PC-3 (cell line): ENCODE measurements around the gene TRIM33. TPM values are rescaled to one million over a fixed set of nuclear protein-coding genes. Genes with fewer than 3 reads are reported as not detected.
A peak's percentile ranks its signal among the peaks of the same experiment; 100 is the strongest.

Source experiments
- ATAC-seq: fragments of 200-7000 bp; cut with Tn5 transposase; 2 replicates; pipeline ENCODE4 v1.9.1; 2020; ENCODE audit warnings: mild to moderate bottlenecking, moderate library complexity
- BruUV-seq: library from RNA; stranded (reverse); fragments of 400-500 nt; replicated peaks from 2 replicates; lab custom pipeline; 2021; lab: Mats Ljungman, UMichigan
- CTCF ChIA-PET: fragments of 300-600 bp; sonication (Branson Sonifier 250); formaldehyde crosslinking; loops from one replicate; lab custom pipeline; 2022; ENCODE audit warnings: antibody characterized with exemption; lab: Charles Lee
- POLR2A ChIA-PET: fragments of 300-600 bp; sonication (Branson Sonifier 250); formaldehyde crosslinking; loops from one replicate; lab custom pipeline; 2022; ENCODE audit warnings: antibody characterized with exemption; ENCODE audit not compliant: unreplicated experiment; lab: Charles Lee
- DNase-seq: peaks from one replicate; pipeline ENCODE4 v3.0.0-alpha.2; 2015
- H2AFZ ChIP-seq: fragments of 300-600 bp; sonication (generic); 2 replicates; pipeline ENCODE4 v1.6.0; 2016; ENCODE audit warnings: antibody characterized with exemption, low read length
- H3F3A ChIP-seq: fragments of 300-600 bp; sonication (generic); one replicate; pipeline ENCODE4 v1.6.0; 2017; ENCODE audit warnings: antibody characterized with exemption, low read length, control low read depth, mild to moderate bottlenecking; ENCODE audit not compliant: unreplicated experiment
- H3K27ac ChIP-seq: fragments of 300-600 bp; sonication (generic); 2 replicates; pipeline ENCODE4 v1.5.1; 2016; ENCODE audit warnings: mild to moderate bottlenecking, low read length
- H3K27me3 ChIP-seq: fragments of 300-600 bp; sonication (generic); 2 replicates; pipeline ENCODE4 v1.6.1; 2016; ENCODE audit warnings: low read length, mixed read lengths
- H3K36me3 ChIP-seq: fragments of 300-600 bp; sonication (generic); 2 replicates; pipeline ENCODE4 v1.6.1; 2016; ENCODE audit warnings: low read depth, mixed run types, low read length, mixed read lengths
- H3K4me1 ChIP-seq: fragments of 300-600 bp; sonication (generic); 2 replicates; pipeline ENCODE4 v1.5.1; 2016; ENCODE audit warnings: low read length; ENCODE audit not compliant: insufficient read depth
- H3K4me2 ChIP-seq: fragments of 300-600 bp; sonication (generic); 2 replicates; pipeline ENCODE4 v1.6.0; 2016; ENCODE audit warnings: low read length
- H3K4me3 ChIP-seq: fragments of 300-600 bp; sonication (generic); 2 replicates; pipeline ENCODE4 v1.5.1; 2016; ENCODE audit warnings: mild to moderate bottlenecking, low read length, mixed read lengths
- H3K79me2 ChIP-seq: fragments of 300-600 bp; sonication (generic); 2 replicates; pipeline ENCODE4 v1.6.1; 2017; ENCODE audit warnings: low read length, mixed read lengths
- H3K9ac ChIP-seq: fragments of 300-600 bp; sonication (generic); 2 replicates; pipeline ENCODE4 v1.6.0; 2016; ENCODE audit warnings: mild to moderate bottlenecking, low read length
- H3K9me2 ChIP-seq: fragments of 300-600 bp; sonication (generic); replicated peaks from 2 replicates; pipeline ENCODE4 v1.6.1; 2016; ENCODE audit warnings: mixed run types, low read length, mixed read lengths
- H3K9me3 ChIP-seq: fragments of 300-600 bp; sonication (generic); 2 replicates; pipeline ENCODE4 v1.6.1; 2016; ENCODE audit warnings: low read length, mixed read lengths
- H4K20me1 ChIP-seq: fragments of 300-600 bp; sonication (generic); 2 replicates; pipeline ENCODE4 v1.6.1; 2016; ENCODE audit warnings: low read length, mixed read lengths
- EZH2 ChIP-seq: fragments of 300-600 bp; sonication (generic); IDR thresholded peaks from one replicate; pipeline ENCODE4 v1.6.1; 2017; ENCODE audit warnings: antibody characterized with exemption, mild to moderate bottlenecking, low read length; ENCODE audit not compliant: unreplicated experiment
- EZH2phosphoT487 ChIP-seq: fragments of 300-600 bp; sonication (generic); IDR thresholded peaks from 2 replicates; pipeline ENCODE4 v1.6.1; 2018; ENCODE audit warnings: mild to moderate bottlenecking, antibody characterized with exemption, low read length, borderline replicate concordance
- intact Hi-C: fragments of 100-400 bp; cut with micrococcal nuclease; formaldehyde crosslinking; loops from 2 replicates; pipeline ENCODE4 v1.9.0; 2023
- total RNA-seq: library from RNA; depleted of rRNA; stranded (reverse); fragments of >200 nt; gene quantifications from 2 replicates; pipeline ENCODE4 v1.2.3, GENCODE V29; 2014
- TF ChIP-seq, protein P1 (sequence below): fragments of 300-600 bp; sonication (generic); conservative IDR thresholded peaks from 2 replicates; pipeline ENCODE4 v1.5.1; 2017; ENCODE audit warnings: antibody characterized with exemption, low read depth, mild to moderate bottlenecking, low read length

The TRIM33 gene
- total RNA-seq, 1 experiment from 2014 or later: 36.7 TPM

DNA sequence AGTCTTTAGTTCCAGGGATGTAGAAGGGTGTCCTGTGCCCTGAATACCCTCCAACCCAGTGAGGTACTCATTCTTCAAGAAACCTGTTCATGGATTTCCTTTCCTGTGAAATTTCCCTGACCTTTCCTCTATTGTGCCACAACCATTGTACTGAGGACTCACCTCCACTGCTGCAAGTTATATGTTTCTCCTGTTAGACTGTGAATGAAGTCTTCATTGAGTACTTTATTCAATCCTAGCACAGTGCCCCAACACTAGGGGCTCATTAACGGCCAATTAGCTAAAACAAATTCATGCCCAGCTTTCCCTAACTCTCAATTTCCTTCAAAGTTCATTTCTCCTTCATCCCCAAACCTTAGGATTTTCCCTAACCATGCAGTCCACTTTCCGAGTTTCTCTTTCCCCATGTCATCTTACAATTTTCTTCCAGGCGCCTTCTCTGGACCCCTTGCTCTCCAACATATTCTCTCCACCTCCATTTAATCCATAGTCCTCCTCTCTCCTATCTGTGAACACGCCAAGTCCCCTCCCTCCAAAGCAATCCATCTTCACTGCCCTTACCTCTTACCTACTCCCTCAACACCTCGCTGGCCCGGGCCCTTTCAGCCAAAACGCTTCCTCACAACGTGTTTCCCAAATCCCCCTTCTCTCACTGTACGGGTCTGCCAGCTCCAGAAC is 1.3 kb downstream of the TRIM33 start:
- Histone ChIP-seq H3K4me1 (peaks cover 21% of the 10 kb centered on the region), H3K4me3 (peak overlapping the region; percentile 90), H3K36me3 (peaks cover 3% of the 10 kb centered on the region; the same call in 1 of the 2 replicates), H2AFZ (peak overlapping the region; percentile 50; the same call in 1 of the 2 replicates), H3K27ac (no peak overlapping the region), H3K79me2 (peaks cover 68% of the 10 kb centered on the region), H3K9me2 (no peaks in the 10 kb centered on the region), H3K4me2 (peak overlapping the region; percentile 88), H4K20me1 (peaks cover 26% of the 10 kb centered on the region), H3K9ac (peak overlapping the region; percentile 86), H3F3A (no peaks in the 10 kb centered on the region), H3K9me3 (no peaks in the 10 kb centered on the region), H3K27me3 (no peaks in the 10 kb centered on the region)
- ChIA-PET CTCF (interaction anchor here (0.6 kb wide), 1 partner anchor 20 kb away, joined by 3 read pairs; no protein-coding TSS in a partner anchor), POLR2A (interaction anchor here (0.8 kb wide), 1 partner anchor 579 kb away, joined by 3 read pairs; no protein-coding TSS in a partner anchor)
- ATAC-seq (peak; percentile 2; the same call in 1 of the 2 replicates), DNase-seq (peak; percentile 29)
- intact Hi-C loops: loop anchor here (2.0 to 10.0 kb wide), 3 partner anchors 42 to 163 kb away; no protein-coding TSS in a partner anchor
- TF ChIP-seq EZH2phosphoT487: no peak
- TF ChIP-seq EZH2: no peak
- TF ChIP-seq, protein P1, sequence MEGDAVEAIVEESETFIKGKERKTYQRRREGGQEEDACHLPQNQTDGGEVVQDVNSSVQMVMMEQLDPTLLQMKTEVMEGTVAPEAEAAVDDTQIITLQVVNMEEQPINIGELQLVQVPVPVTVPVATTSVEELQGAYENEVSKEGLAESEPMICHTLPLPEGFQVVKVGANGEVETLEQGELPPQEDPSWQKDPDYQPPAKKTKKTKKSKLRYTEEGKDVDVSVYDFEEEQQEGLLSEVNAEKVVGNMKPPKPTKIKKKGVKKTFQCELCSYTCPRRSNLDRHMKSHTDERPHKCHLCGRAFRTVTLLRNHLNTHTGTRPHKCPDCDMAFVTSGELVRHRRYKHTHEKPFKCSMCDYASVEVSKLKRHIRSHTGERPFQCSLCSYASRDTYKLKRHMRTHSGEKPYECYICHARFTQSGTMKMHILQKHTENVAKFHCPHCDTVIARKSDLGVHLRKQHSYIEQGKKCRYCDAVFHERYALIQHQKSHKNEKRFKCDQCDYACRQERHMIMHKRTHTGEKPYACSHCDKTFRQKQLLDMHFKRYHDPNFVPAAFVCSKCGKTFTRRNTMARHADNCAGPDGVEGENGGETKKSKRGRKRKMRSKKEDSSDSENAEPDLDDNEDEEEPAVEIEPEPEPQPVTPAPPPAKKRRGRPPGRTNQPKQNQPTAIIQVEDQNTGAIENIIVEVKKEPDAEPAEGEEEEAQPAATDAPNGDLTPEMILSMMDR: no peak
- TSS peak; percentile 46 for BruUV-seq

DNA sequence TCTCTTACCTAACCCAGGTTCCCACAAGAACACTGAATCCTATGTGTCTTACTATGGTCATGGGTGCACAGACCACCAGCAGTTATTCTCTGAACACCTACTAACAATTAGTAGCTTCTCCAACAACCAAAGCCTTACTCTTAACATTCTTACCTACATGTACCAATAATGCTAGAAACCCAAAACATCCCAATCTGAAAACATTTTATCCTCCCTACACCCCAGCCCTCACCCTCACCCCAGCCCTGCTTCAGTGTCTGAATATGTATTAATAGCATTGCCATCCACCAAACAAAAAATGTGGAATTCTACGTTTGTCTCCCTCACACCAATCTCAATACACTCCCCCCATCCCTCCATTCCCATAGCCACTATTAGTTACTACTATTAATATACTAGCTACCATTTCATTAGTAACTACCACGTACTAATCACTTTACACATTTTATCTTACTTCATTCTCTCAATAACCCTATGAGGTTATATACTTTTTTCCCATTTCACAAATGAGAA is 2.6 kb downstream of the TRIM33 start:
- intact Hi-C loops: loop anchor here (5.0 to 10.0 kb wide), 2 partner anchors 41 to 94 kb away; no protein-coding TSS in a partner anchor
- H3K9me3 ChIP-seq: no peaks in the 10 kb centered on the region
- DNase-seq (no peak), ATAC-seq (no peak)
- H2AFZ ChIP-seq: no peak overlapping the region
- TF ChIP-seq EZH2: no peak
- no peak for TF ChIP-seq EZH2phosphoT487
- TF ChIP-seq, protein P1: no peak
- H3K4me2 ChIP-seq: peak overlapping the region; percentile 88
- no peaks in the 10 kb centered on the region for H3K9me2 ChIP-seq
- no peak overlapping the region for H3K27ac ChIP-seq
- H3K79me2 ChIP-seq: peaks cover 81% of the 10 kb centered on the region
- H3K9ac ChIP-seq: no peak overlapping the region
- H3K4me1 ChIP-seq: peaks cover 21% of the 10 kb centered on the region
- CTCF ChIA-PET: no interaction called here
- H3K4me3 ChIP-seq: peak overlapping the region; percentile 90
- peaks cover 26% of the 10 kb centered on the region for H4K20me1 ChIP-seq
- no peaks in the 10 kb centered on the region for H3K27me3 ChIP-seq
- POLR2A ChIA-PET: no interaction called here
- H3F3A ChIP-seq: no peaks in the 10 kb centered on the region
- H3K36me3 ChIP-seq: peaks cover 8% of the 10 kb centered on the region; the same call in 1 of the 2 replicates
- BruUV-seq: no TSS peak
